ENCODE measurements around the gene RACK1.

RACK1 gene

GRCh38 chr5:181220178-181220515 is 23.6 kb downstream of the RACK1 start:
- Histone ChIP-seq H3K4me2 (ENCODE audit: low read length) (no peak overlapping the region), H3K27me3 (ENCODE audit: control insufficient read depth, insufficient read depth, low read length) (no peaks in the 10 kb centered on the region), H3K79me2 (peaks cover 3% of the 10 kb centered on the region), H3K4me3 (ENCODE audit: low read depth, low read length) (no peak overlapping the region), H3K36me3 (ENCODE audit: control insufficient read depth, insufficient read depth, low read length) (no peaks in the 10 kb centered on the region), H3K27ac (no peak overlapping the region), H2AFZ (no peak overlapping the region), H3K4me1 (peaks cover 7% of the 10 kb centered on the region), H3K9ac (no peak overlapping the region), H3K9me3 (ENCODE audit: control insufficient read depth, low read length) (no peaks in the 10 kb centered on the region)
- TF ChIP-seq, protein P1, sequence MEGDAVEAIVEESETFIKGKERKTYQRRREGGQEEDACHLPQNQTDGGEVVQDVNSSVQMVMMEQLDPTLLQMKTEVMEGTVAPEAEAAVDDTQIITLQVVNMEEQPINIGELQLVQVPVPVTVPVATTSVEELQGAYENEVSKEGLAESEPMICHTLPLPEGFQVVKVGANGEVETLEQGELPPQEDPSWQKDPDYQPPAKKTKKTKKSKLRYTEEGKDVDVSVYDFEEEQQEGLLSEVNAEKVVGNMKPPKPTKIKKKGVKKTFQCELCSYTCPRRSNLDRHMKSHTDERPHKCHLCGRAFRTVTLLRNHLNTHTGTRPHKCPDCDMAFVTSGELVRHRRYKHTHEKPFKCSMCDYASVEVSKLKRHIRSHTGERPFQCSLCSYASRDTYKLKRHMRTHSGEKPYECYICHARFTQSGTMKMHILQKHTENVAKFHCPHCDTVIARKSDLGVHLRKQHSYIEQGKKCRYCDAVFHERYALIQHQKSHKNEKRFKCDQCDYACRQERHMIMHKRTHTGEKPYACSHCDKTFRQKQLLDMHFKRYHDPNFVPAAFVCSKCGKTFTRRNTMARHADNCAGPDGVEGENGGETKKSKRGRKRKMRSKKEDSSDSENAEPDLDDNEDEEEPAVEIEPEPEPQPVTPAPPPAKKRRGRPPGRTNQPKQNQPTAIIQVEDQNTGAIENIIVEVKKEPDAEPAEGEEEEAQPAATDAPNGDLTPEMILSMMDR (IDR thresholded peaks at IDR 0.05): no peak

- H3K79me2 ChIP-seq: peaks cover 3% of the 10 kb centered on the region
- no peaks in the 10 kb centered on the region for H3K36me3 ChIP-seq (ENCODE audit: control insufficient read depth, insufficient read depth, low read length)
- no peaks in the 10 kb centered on the region for H3K9me3 ChIP-seq (ENCODE audit: control insufficient read depth, low read length)
- no peak overlapping the region for H2AFZ ChIP-seq
- H3K27ac ChIP-seq: no peak overlapping the region
- no peak overlapping the region for H3K9ac ChIP-seq
- H3K4me3 ChIP-seq (ENCODE audit: low read depth, low read length): no peak overlapping the region
- TF ChIP-seq, protein P1 (IDR thresholded peaks at IDR 0.05): no peak
- H3K27me3 ChIP-seq (ENCODE audit: control insufficient read depth, insufficient read depth, low read length): no peaks in the 10 kb centered on the region
- no peak overlapping the region for H3K4me2 ChIP-seq (ENCODE audit: low read length)
- H3K4me1 ChIP-seq: peaks cover 3% of the 10 kb centered on the region
These were observed 24.2 kb downstream of the RACK1 start for GRCh38 chr5:181219262-181220177.

GRCh38 chr5:181218795-181219124 is 24.9 kb downstream of the RACK1 start:
- no peaks in the 10 kb centered on the region for H3K9me3 ChIP-seq (ENCODE audit: control insufficient read depth, low read length)
- no peaks in the 10 kb centered on the region for H3K79me2 ChIP-seq
- H3K36me3 ChIP-seq (ENCODE audit: control insufficient read depth, insufficient read depth, low read length): no peaks in the 10 kb centered on the region
- H3K27me3 ChIP-seq (ENCODE audit: control insufficient read depth, insufficient read depth, low read length): no peaks in the 10 kb centered on the region
- H3K27ac ChIP-seq: no peak overlapping the region
- H2AFZ ChIP-seq: peak overlapping the region; percentile 94
- no peak overlapping the region for H3K4me2 ChIP-seq (ENCODE audit: low read length)
- TF ChIP-seq, protein P1 (IDR thresholded peaks at IDR 0.05): no peak
- H3K4me3 ChIP-seq (ENCODE audit: low read depth, low read length): peak overlapping the region; percentile 65
- H3K9ac ChIP-seq: no peak overlapping the region
- H3K4me1 ChIP-seq: no peaks in the 10 kb centered on the region

DNA sequence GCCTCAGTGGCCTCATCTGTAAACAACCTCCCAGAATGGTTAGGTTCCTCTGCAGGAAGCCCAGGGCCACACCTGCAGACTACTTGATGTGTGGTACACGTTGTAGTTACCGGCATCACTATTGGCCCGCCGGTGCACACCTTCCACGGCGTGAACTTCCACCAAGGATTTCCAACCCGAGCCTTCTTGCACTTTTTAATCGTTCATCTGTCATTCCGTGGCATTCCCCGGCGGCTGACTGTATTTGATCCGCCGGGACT is 26.0 kb downstream of the RACK1 start:
- H3K9me3 ChIP-seq (ENCODE audit: control insufficient read depth, low read length): no peaks in the 10 kb centered on the region
- peak overlapping the region; percentile 74 for H3K4me2 ChIP-seq (ENCODE audit: low read length)
- H3K27ac ChIP-seq: peak overlapping the region; percentile 52
- no peaks in the 10 kb centered on the region for H3K4me1 ChIP-seq
- H3K4me3 ChIP-seq (ENCODE audit: low read depth, low read length): peak overlapping the region; percentile 65
- TF ChIP-seq, protein P1 (IDR thresholded peaks at IDR 0.05): no peak
- H2AFZ ChIP-seq: peak overlapping the region; percentile 94
- no peak overlapping the region for H3K9ac ChIP-seq
- no peaks in the 10 kb centered on the region for H3K79me2 ChIP-seq
- no peaks in the 10 kb centered on the region for H3K36me3 ChIP-seq (ENCODE audit: control insufficient read depth, insufficient read depth, low read length)
- no peaks in the 10 kb centered on the region for H3K27me3 ChIP-seq (ENCODE audit: control insufficient read depth, insufficient read depth, low read length)
